OCI-LY3 (cell line): Measurements from ENCODE around the gene EEF1AKMT3.

Experiments
- CTCF ChIP-seq: fragments of 200-600, 300-600 bp; sonication (generic); IDR thresholded peaks from 2 replicates; pipeline ENCODE4 v1.5.1; 2014; ENCODE audit warnings: antibody characterized with exemption, low read length, low read depth
- EZH2phosphoT487 ChIP-seq: fragments of 200-600 bp; shearing (Covaris generic); IDR thresholded peaks from 2 replicates; pipeline ENCODE4 v1.6.1; 2018; ENCODE audit warnings: antibody characterized with exemption, mixed run types, low read depth

GRCh38 chr12:57746025-57746424, 26.4 kb upstream of the EEF1AKMT3 start:
- TF ChIP-seq CTCF = no peak
- no peak for TF ChIP-seq EZH2phosphoT487
